HCT116 (cell line): ENCODE data around the gene CATSPERD. TPM values are rescaled to one million over a fixed set of nuclear protein-coding genes. Genes with fewer than 3 reads are reported as not detected.

Source experiments
- ATAC-seq: fragments of 200-7000 bp; cut with Tn5 transposase; 2 replicates; pipeline ENCODE4 v1.9.1; 2020; ENCODE audit warnings: mild to moderate bottlenecking, moderate library complexity
- BruUV-seq: library from RNA; stranded (reverse); fragments of 400-500 nt; replicated peaks from 2 replicates; lab custom pipeline; 2021; lab: Mats Ljungman, UMichigan
- CTCF ChIA-PET: fragments of 300-600 bp; sonication (Branson Sonifier 250); formaldehyde crosslinking; loops from one replicate; lab custom pipeline; 2021; ENCODE audit warnings: antibody characterized with exemption; lab: Charles Lee
- POLR2A ChIA-PET: fragments of 300-600, 350-600 bp; sonication (Branson Sonifier 250); formaldehyde crosslinking; loops from one replicate; lab custom pipeline; 2021; ENCODE audit warnings: antibody characterized with exemption; lab: Charles Lee
- RAD21 ChIA-PET, 2 experiments: fragments of 300-600 bp; sonication (Branson Sonifier 250); formaldehyde crosslinking; loops; one replicate each; lab custom pipeline; 2023; ENCODE audit warnings: low total read pairs in 2 of 2; ENCODE audit not compliant: uncharacterized antibody in 2 of 2, unreplicated experiment in 2 of 2, low non-redundant PET in 1 of 2; lab: Charles Lee
- DNase-seq: peaks from one replicate; pipeline ENCODE4 v3.0.0-alpha.2; 2010; ENCODE audit warnings: low read depth, low spot score
- H2AFZ ChIP-seq: fragments of 200-600 bp; shearing (Covaris generic), sonication (generic); 2 replicates; pipeline ENCODE4 v1.6.1; 2017; ENCODE audit warnings: low read depth, mixed run types, mixed read lengths, antibody characterized with exemption, low read length; ENCODE audit not compliant: poor library complexity, severe bottlenecking
- H3K27ac ChIP-seq: 2 replicates; pipeline ENCODE4 v1.5.1; 2012; ENCODE audit warnings: low read depth, low read length
- H3K27me3 ChIP-seq: fragments of 200-600 bp; sonication (generic); 2 replicates; pipeline ENCODE4 v1.6.1; 2016; ENCODE audit warnings: mixed run types, low read length, mixed read lengths; ENCODE audit not compliant: insufficient read depth
- H3K36me3 ChIP-seq, 2 experiments: fragments of 200-500 bp in 1 of 2; fragments of 200-600 bp in 1 of 2; sonication (Bioruptor generic) in 1 of 2; sonication (generic) in 1 of 2; 2 replicates each; pipeline versions ENCODE4 v1.5.1 to v1.6.1; 2014 to 2016; ENCODE audit warnings: low read length in 2 of 2, inconsistent platforms in 1 of 2, mixed read lengths in 1 of 2, mixed run types in 1 of 2; ENCODE audit not compliant: insufficient read depth in 2 of 2, control insufficient read depth in 1 of 2
- H3K4me1 ChIP-seq, 2 experiments: fragments of 200-600 bp in 1 of 2; sonication (generic) in 1 of 2; 2 replicates each; pipeline versions ENCODE4 v1.5.1 to v1.6.1; 2012 to 2017; ENCODE audit warnings: low read length in 2 of 2, inconsistent platforms in 1 of 2, mild to moderate bottlenecking in 1 of 2, mixed read lengths in 1 of 2, mixed run types in 1 of 2, moderate library complexity in 1 of 2; ENCODE audit not compliant: insufficient read depth in 2 of 2, control insufficient read depth in 1 of 2
- H3K4me2 ChIP-seq: fragments of 200-600 bp; sonication (generic); 2 replicates; pipeline ENCODE4 v1.6.1; 2017; ENCODE audit warnings: mixed run types, low read length, mixed read lengths
- H3K4me3 ChIP-seq, 2 experiments: fragments of 200-600 bp in 1 of 2; sonication (generic) in 1 of 2; replicated peaks in 1 of 2; 2 replicates each; pipeline ENCODE4 v1.5.1; 2011 to 2016; ENCODE audit warnings: low read length in 2 of 2, control low read depth in 1 of 2, low read depth in 1 of 2, mild to moderate bottlenecking in 1 of 2, mixed read lengths in 1 of 2, mixed run types in 1 of 2
- H3K79me2 ChIP-seq: fragments of 200-600 bp; sonication (generic); 2 replicates; pipeline ENCODE4 v1.6.1; 2017; ENCODE audit warnings: mild to moderate bottlenecking, mixed run types, low read length, moderate library complexity, mixed read lengths; ENCODE audit not compliant: insufficient read depth
- H3K9ac ChIP-seq: fragments of 200-600 bp; sonication (generic); 2 replicates; pipeline ENCODE4 v1.6.1; 2016; ENCODE audit warnings: low read length, mixed read lengths
- H3K9me2 ChIP-seq: fragments of 200-600 bp; sonication (generic), shearing (Covaris generic); 2 replicates; pipeline ENCODE4 v1.6.1; 2017; ENCODE audit warnings: mixed run types, mild to moderate bottlenecking, moderate library complexity; ENCODE audit not compliant: insufficient read depth
- H3K9me3 ChIP-seq, 2 experiments: fragments of 200-500 bp in 1 of 2; fragments of 200-600 bp in 1 of 2; sonication (Bioruptor generic) in 1 of 2; sonication (generic) in 1 of 2; 2 replicates each; pipeline ENCODE4 v1.6.1; 2014 to 2017; ENCODE audit warnings: low read length in 2 of 2, mixed read lengths in 2 of 2, inconsistent platforms in 1 of 2, low read depth in 1 of 2, mild to moderate bottlenecking in 1 of 2, mixed run types in 1 of 2, moderate library complexity in 1 of 2; ENCODE audit not compliant: control insufficient read depth in 1 of 2, insufficient read depth in 1 of 2
- H4K20me1 ChIP-seq: fragments of 200-600 bp; sonication (generic), shearing (Covaris generic); 2 replicates; pipeline ENCODE4 v1.6.1; 2017; ENCODE audit warnings: mixed run types, mild to moderate bottlenecking, moderate library complexity; ENCODE audit not compliant: insufficient read depth
- CTCF ChIP-seq, 3 experiments: fragments of 200-600 bp in 1 of 3; sonication (generic) in 1 of 3; IDR thresholded peaks in 2 of 3; conservative IDR thresholded peaks in 1 of 3; 2 replicates each; pipeline ENCODE4 v1.5.1; 2012 to 2017; ENCODE audit warnings: low read depth in 2 of 3, low read length in 2 of 3, antibody characterized with exemption in 1 of 3, borderline replicate concordance in 1 of 3, control low read depth in 1 of 3, mild to moderate bottlenecking in 1 of 3, mixed read lengths in 1 of 3, mixed run types in 1 of 3, moderate library complexity in 1 of 3; ENCODE audit not compliant: insufficient read depth in 1 of 3
- FOSL1 ChIP-seq: IDR thresholded peaks from 2 replicates; pipeline ENCODE4 v1.6.1; 2012; ENCODE audit warnings: low read depth
- JUND ChIP-seq: IDR thresholded peaks from 2 replicates; pipeline ENCODE4 v1.6.1; 2012
- POLR2AphosphoS5 ChIP-seq: IDR thresholded peaks from 2 replicates; pipeline ENCODE4 v1.6.1; 2011; ENCODE audit warnings: mild to moderate bottlenecking, low read depth, low read length, moderate library complexity
- RAD21 ChIP-seq: IDR thresholded peaks from 2 replicates; pipeline ENCODE4 v1.6.1; 2012; ENCODE audit warnings: low read depth, mild to moderate bottlenecking
- SIN3A ChIP-seq: IDR thresholded peaks from 2 replicates; pipeline ENCODE4 v1.6.1; 2012; ENCODE audit warnings: low read depth
- SP1 ChIP-seq: IDR thresholded peaks from 2 replicates; pipeline ENCODE4 v1.6.1; 2012; ENCODE audit warnings: low read depth
- YY1 ChIP-seq: IDR thresholded peaks from 2 replicates; pipeline ENCODE4 v1.6.1; 2011; ENCODE audit warnings: low read length, low read depth, moderate library complexity, mild to moderate bottlenecking; ENCODE audit not compliant: insufficient replicate concordance; ENCODE audit errors: extremely low read depth
- ZFX ChIP-seq: fragments of 450-650 bp; IDR thresholded peaks from 2 replicates; pipeline ENCODE4 v1.6.1; 2017
- ZNF274 ChIP-seq: fragments of 200-500 bp; sonication (Bioruptor generic); IDR thresholded peaks from 2 replicates; pipeline ENCODE4 v1.6.1; 2014; ENCODE audit warnings: mild to moderate bottlenecking, low read depth, low read length, inconsistent platforms
- intact Hi-C: fragments of 100-400 bp; cut with micrococcal nuclease; formaldehyde crosslinking; loops from 2 replicates; pipeline ENCODE4 v1.10.0; 2022
- total RNA-seq: library from RNA; stranded (reverse); gene quantifications from one replicate; pipeline ENCODE4 v1.2.1, GENCODE V29; 2021; ENCODE audit not compliant: unreplicated experiment
- TF ChIP-seq, protein P1 (sequence below): IDR thresholded peaks from 2 replicates; pipeline ENCODE4 v1.6.1; 2012
- TF ChIP-seq, protein P2 (sequence below): IDR thresholded peaks from 2 replicates; pipeline ENCODE4 v1.6.1; 2011; ENCODE audit warnings: mild to moderate bottlenecking, low read length, moderate library complexity; ENCODE audit not compliant: insufficient replicate concordance; ENCODE audit errors: extremely low read depth
- TF ChIP-seq, protein P3 (sequence below): IDR thresholded peaks from 2 replicates; pipeline ENCODE4 v1.6.1; 2012; ENCODE audit warnings: low read depth
- TF ChIP-seq, protein P4 (sequence below): IDR thresholded peaks from 2 replicates; pipeline ENCODE4 v1.6.1; 2012

The CATSPERD gene
- total RNA-seq, 1 experiment from 2014 or later, result not detected

GRCh38 chr19:5751709-5752108, 31.3 kb downstream of the CATSPERD start:
- H3K36me3 ChIP-seq, result no peaks in the 10 kb centered on the region
- POLR2A ChIA-PET, result no interaction called here

DNA sequence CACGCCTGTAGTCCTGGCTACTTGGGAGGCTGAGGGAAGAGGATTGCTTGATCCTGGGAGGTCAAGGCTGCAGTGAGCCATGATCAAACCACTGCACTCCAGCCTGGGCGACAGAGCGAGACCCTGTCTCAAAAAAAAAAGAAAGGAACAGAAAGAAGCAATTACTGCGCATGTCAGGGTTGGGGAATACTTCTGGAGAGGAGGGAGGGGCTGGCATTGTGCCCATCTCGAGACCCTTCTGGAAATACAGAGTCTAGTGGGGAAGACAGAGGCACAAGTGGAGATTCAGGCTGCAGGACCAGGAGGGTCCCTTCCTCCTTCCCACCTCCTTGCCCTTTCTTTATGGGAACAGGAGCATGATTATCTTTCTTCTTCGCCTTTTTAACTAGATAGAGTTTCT, 33.3 kb downstream of the CATSPERD start:
- DNase-seq (no peak), ATAC-seq (no peak)
- ChIA-PET RAD21 (no interaction called here), POLR2A (no interaction called here), CTCF (no interaction called here)
- no peaks in the 10 kb centered on the region for H4K20me1 ChIP-seq
- H3K27ac ChIP-seq, result no peak overlapping the region
- H3K79me2 ChIP-seq, result no peaks in the 10 kb centered on the region
- no peak overlapping the region for H3K4me2 ChIP-seq
- no peak overlapping the region for H3K4me3 ChIP-seq
- no peaks in the 10 kb centered on the region for H3K9me3 ChIP-seq
- no peaks in the 10 kb centered on the region for H3K27me3 ChIP-seq
- no peaks in the 10 kb centered on the region for H3K9me2 ChIP-seq
- no peaks in the 10 kb centered on the region for H3K4me1 ChIP-seq
- no peaks in the 10 kb centered on the region for H3K36me3 ChIP-seq
- intact Hi-C loops, result loop anchor here (1.0 kb wide), 1 partner anchor 18 kb away; no protein-coding TSS in a partner anchor
- H2AFZ ChIP-seq, result no peak overlapping the region
- H3K9ac ChIP-seq, result no peak overlapping the region
- BruUV-seq, result no TSS peak
- no peak for TF ChIP-seq RAD21
- no peak for TF ChIP-seq CTCF (IDR thresholded peaks at IDR 0.05 in 2 of 3, conservative IDR thresholded peaks at IDR 0.05 in 1 of 3; ENCODE audit: borderline replicate concordance in 1 of 3, insufficient read depth in 1 of 3, low read depth in 2 of 3, low read length in 2 of 3)
- no peak for TF ChIP-seq POLR2AphosphoS5
- TF ChIP-seq, protein P1, sequence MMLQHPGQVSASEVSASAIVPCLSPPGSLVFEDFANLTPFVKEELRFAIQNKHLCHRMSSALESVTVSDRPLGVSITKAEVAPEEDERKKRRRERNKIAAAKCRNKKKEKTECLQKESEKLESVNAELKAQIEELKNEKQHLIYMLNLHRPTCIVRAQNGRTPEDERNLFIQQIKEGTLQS, result no peak
- no peak for TF ChIP-seq ZFX
- no peak for TF ChIP-seq FOSL1
- TF ChIP-seq, protein P2, sequence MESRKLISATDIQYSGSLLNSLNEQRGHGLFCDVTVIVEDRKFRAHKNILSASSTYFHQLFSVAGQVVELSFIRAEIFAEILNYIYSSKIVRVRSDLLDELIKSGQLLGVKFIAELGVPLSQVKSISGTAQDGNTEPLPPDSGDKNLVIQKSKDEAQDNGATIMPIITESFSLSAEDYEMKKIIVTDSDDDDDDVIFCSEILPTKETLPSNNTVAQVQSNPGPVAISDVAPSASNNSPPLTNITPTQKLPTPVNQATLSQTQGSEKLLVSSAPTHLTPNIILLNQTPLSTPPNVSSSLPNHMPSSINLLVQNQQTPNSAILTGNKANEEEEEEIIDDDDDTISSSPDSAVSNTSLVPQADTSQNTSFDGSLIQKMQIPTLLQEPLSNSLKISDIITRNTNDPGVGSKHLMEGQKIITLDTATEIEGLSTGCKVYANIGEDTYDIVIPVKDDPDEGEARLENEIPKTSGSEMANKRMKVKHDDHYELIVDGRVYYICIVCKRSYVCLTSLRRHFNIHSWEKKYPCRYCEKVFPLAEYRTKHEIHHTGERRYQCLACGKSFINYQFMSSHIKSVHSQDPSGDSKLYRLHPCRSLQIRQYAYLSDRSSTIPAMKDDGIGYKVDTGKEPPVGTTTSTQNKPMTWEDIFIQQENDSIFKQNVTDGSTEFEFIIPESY, result no peak
- TF ChIP-seq, protein P3, sequence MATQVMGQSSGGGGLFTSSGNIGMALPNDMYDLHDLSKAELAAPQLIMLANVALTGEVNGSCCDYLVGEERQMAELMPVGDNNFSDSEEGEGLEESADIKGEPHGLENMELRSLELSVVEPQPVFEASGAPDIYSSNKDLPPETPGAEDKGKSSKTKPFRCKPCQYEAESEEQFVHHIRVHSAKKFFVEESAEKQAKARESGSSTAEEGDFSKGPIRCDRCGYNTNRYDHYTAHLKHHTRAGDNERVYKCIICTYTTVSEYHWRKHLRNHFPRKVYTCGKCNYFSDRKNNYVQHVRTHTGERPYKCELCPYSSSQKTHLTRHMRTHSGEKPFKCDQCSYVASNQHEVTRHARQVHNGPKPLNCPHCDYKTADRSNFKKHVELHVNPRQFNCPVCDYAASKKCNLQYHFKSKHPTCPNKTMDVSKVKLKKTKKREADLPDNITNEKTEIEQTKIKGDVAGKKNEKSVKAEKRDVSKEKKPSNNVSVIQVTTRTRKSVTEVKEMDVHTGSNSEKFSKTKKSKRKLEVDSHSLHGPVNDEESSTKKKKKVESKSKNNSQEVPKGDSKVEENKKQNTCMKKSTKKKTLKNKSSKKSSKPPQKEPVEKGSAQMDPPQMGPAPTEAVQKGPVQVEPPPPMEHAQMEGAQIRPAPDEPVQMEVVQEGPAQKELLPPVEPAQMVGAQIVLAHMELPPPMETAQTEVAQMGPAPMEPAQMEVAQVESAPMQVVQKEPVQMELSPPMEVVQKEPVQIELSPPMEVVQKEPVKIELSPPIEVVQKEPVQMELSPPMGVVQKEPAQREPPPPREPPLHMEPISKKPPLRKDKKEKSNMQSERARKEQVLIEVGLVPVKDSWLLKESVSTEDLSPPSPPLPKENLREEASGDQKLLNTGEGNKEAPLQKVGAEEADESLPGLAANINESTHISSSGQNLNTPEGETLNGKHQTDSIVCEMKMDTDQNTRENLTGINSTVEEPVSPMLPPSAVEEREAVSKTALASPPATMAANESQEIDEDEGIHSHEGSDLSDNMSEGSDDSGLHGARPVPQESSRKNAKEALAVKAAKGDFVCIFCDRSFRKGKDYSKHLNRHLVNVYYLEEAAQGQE, result no peak
- no peak for TF ChIP-seq SP1

More at GRCh38 chr19:5751709-5752108, 31.3 kb downstream of the CATSPERD start:
- RAD21 ChIA-PET, result interaction anchor here in 1 of 2 experiments (0.7 kb wide), 1 partner anchor 11 kb away, joined by 3 read pairs; no protein-coding TSS in a partner anchor
- CTCF ChIA-PET, result no interaction called here
- Histone ChIP-seq H3K9ac (no peak overlapping the region), H2AFZ (no peak overlapping the region), H3K27me3 (no peaks in the 10 kb centered on the region), H3K27ac (no peak overlapping the region), H3K9me3 (no peaks in the 10 kb centered on the region), H3K79me2 (no peaks in the 10 kb centered on the region), H4K20me1 (no peaks in the 10 kb centered on the region), H3K4me1 (no peaks in the 10 kb centered on the region), H3K9me2 (no peaks in the 10 kb centered on the region), H3K4me3 (no peak overlapping the region), H3K4me2 (no peak overlapping the region)
- no peak for TF ChIP-seq RAD21
- no peak for TF ChIP-seq ZNF274
- no peak for TF ChIP-seq JUND
- no peak for TF ChIP-seq FOSL1
- TF ChIP-seq, protein P4, sequence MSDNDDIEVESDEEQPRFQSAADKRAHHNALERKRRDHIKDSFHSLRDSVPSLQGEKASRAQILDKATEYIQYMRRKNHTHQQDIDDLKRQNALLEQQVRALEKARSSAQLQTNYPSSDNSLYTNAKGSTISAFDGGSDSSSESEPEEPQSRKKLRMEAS, result no peak
- TF ChIP-seq YY1, result no peak
- no peak for TF ChIP-seq SIN3A
- no TSS peak for BruUV-seq
- DNase-seq (no peak), ATAC-seq (no peak)
- intact Hi-C loops, result no loop called here
